AG04450 (cell line): ENCODE results near the gene MRLN. TPM values are rescaled to one million over a fixed set of nuclear protein-coding genes. Genes with fewer than 3 reads are reported as not detected.

Experiments used
- CTCF ChIA-PET: fragments of 300-600, 350-600 bp; formaldehyde crosslinking; extraction: SDS; loops from one replicate; lab custom pipeline; 2022; ENCODE audit warnings: antibody characterized with exemption, inconsistent platforms; lab: Charles Lee
- POLR2A ChIA-PET: fragments of 350-600 bp; formaldehyde crosslinking; extraction: SDS; loops from one replicate; lab custom pipeline; 2021; ENCODE audit warnings: antibody characterized with exemption, inconsistent platforms; lab: Yijun Ruan, JAX
- DNase-seq: peaks from one replicate; pipeline ENCODE4 v3.0.0-alpha.2; 2011; ENCODE audit warnings: low read depth, low spot score
- H3K27ac ChIP-seq: one replicate; pipeline ENCODE4 v1.5.1; 2012; ENCODE audit warnings: low read depth, low read length, control low read depth
- H3K27me3 ChIP-seq: one replicate; pipeline ENCODE4 v1.6.0; 2012; ENCODE audit warnings: low read length; ENCODE audit not compliant: control insufficient read depth, insufficient read depth
- H3K4me3 ChIP-seq: 2 replicates; pipeline ENCODE4 v1.5.1; 2011; ENCODE audit warnings: mild to moderate bottlenecking, low read depth, low read length, control low read depth
- H3K9me3 ChIP-seq: 2 replicates; pipeline ENCODE4 v1.5.1; 2012; ENCODE audit warnings: low read length; ENCODE audit not compliant: control insufficient read depth, insufficient read depth
- polyA plus RNA-seq: library from polyadenylated mRNA; depleted of rRNA; stranded (reverse); fragments of >200 nt; gene quantifications from 2 replicates; pipeline ENCODE4 v1.2.3, GENCODE V29; 2011
- TF ChIP-seq, protein P1 (sequence below): IDR thresholded peaks from 2 replicates; pipeline ENCODE4 v1.5.1; 2011; ENCODE audit warnings: low read depth, low read length, control low read depth, inconsistent platforms

The MRLN gene
- polyA plus RNA-seq, 1 experiment, result not detected

- TF ChIP-seq, protein P1, sequence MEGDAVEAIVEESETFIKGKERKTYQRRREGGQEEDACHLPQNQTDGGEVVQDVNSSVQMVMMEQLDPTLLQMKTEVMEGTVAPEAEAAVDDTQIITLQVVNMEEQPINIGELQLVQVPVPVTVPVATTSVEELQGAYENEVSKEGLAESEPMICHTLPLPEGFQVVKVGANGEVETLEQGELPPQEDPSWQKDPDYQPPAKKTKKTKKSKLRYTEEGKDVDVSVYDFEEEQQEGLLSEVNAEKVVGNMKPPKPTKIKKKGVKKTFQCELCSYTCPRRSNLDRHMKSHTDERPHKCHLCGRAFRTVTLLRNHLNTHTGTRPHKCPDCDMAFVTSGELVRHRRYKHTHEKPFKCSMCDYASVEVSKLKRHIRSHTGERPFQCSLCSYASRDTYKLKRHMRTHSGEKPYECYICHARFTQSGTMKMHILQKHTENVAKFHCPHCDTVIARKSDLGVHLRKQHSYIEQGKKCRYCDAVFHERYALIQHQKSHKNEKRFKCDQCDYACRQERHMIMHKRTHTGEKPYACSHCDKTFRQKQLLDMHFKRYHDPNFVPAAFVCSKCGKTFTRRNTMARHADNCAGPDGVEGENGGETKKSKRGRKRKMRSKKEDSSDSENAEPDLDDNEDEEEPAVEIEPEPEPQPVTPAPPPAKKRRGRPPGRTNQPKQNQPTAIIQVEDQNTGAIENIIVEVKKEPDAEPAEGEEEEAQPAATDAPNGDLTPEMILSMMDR, result no peak
- H3K9me3 ChIP-seq, result no peaks in the 10 kb centered on the region
- DNase-seq, result no peak
- no peak overlapping the region for H3K27ac ChIP-seq
- CTCF ChIA-PET, result no interaction called here
- no peak overlapping the region for H3K4me3 ChIP-seq
- POLR2A ChIA-PET, result no interaction called here
- H3K27me3 ChIP-seq, result no peaks in the 10 kb centered on the region
Measured at GRCh38 chr10:59774451-59774850, 21.2 kb upstream of the MRLN start.

- DNase-seq, result no peak
- POLR2A ChIA-PET, result no interaction called here
- CTCF ChIA-PET, result no interaction called here
- no peak overlapping the region for H3K4me3 ChIP-seq
- H3K27me3 ChIP-seq, result no peaks in the 10 kb centered on the region
- no peaks in the 10 kb centered on the region for H3K9me3 ChIP-seq
- H3K27ac ChIP-seq, result no peak overlapping the region
- TF ChIP-seq, protein P1, result no peak
Measured at GRCh38 chr10:59773088-59773487, 19.8 kb upstream of the MRLN start.

DNA sequence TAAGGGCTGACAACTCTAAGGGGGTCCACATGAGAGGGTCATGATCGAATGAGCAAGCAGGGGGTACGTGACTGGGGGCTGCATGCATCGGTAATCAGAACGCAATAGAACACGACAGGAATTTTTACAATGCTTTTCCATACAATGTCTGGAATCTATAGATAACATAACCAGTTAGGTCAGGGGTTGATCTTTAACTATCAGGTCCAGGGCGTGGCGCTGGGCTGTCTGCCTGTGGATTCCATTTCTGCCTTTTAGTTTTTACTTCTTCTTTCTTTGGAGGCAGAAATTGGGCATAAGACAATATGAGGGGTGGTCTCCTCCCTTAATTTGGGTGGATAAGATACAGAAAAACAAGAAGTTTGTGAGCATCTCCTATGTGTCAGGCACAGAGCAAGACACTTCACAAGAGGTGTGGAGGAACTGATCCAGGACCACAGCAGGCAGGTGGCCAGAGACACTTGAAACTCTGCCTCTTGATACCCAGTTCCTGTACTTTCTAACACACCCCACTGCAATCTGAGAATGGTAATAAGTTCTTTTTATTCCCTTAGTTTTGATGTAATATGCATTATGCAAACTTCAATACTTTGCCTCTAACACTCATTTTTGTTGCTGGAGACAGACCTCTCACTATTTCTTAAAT is 18.0 kb upstream of the MRLN start:
- no peak overlapping the region for H3K27ac ChIP-seq
- no peaks in the 10 kb centered on the region for H3K27me3 ChIP-seq
- POLR2A ChIA-PET, result no interaction called here
- no peak for DNase-seq
- no peak overlapping the region for H3K4me3 ChIP-seq
- CTCF ChIA-PET, result no interaction called here
- H3K9me3 ChIP-seq, result no peaks in the 10 kb centered on the region
- TF ChIP-seq, protein P1, result no peak

- TF ChIP-seq, protein P1, result no peak
- Histone ChIP-seq H3K4me3 (no peak overlapping the region), H3K27ac (no peak overlapping the region), H3K27me3 (no peaks in the 10 kb centered on the region), H3K9me3 (no peaks in the 10 kb centered on the region)
- ChIA-PET POLR2A (no interaction called here), CTCF (no interaction called here)
- DNase-seq, result no peak
Measured at GRCh38 chr10:59770689-59771088, 17.4 kb upstream of the MRLN start.

GRCh38 chr10:59762505-59762904 is 9.2 kb upstream of the MRLN start:
- Histone ChIP-seq H3K9me3 (no peaks in the 10 kb centered on the region), H3K27me3 (no peaks in the 10 kb centered on the region), H3K27ac (no peak overlapping the region), H3K4me3 (no peak overlapping the region)
- DNase-seq, result no peak
- ChIA-PET POLR2A (no interaction called here), CTCF (no interaction called here)
- TF ChIP-seq, protein P1, result no peak
